Measurements from ENCODE around the gene SLC45A1. TPM values are rescaled to one million over a fixed set of nuclear protein-coding genes. Genes with fewer than 3 reads are reported as not detected.

Gene SLC45A1
- total RNA-seq, 1 experiment from 2014 or later, result 0.20 TPM

DNA sequence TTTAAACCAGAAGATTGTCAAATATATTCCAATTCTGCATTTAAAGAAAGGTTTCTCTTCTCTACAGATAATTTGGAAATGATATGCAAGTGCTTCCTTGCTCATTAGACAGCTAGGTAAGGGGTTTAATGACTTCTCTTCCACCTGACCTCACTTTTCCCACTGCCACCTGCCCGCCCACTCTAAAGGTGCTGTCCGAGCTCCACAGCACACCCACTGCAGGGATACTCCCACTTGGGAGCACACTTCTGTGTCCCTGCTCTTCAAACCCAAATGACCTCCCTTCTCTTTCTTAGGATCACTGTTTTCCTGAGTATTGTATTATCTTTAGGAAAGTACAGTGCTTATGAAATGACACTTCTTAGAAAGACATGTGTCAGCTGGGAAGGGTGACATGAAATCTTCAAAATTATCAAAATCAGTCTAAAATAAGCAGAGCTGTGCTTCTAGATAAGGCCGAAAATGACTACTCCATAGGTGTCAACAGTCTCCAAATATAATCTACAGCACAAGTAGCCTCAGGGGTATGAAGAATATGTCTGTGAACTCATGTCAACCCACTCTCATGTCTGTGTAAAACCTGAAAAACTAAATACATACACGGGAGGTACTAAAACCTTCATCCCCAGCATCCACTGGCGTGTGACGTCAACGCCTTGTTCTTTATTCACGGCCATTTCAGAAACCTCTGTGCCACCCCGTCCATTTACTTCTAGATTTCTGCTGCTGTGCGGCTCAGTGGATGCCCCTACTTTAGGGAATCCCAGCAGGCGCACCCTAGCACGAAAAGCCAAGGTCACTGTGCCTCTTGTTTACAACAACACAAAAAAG is 71.0 kb downstream of the SLC45A1 start:
- Histone ChIP-seq H3K27me3 (ENCODE audit: insufficient read depth, low read depth) (no peaks in the 10 kb centered on the region), H3K79me2 (ENCODE audit: low read depth) (peaks cover 17% of the 10 kb centered on the region), H3K4me1 (replicated peaks; ENCODE audit: insufficient read depth) (peaks cover 22% of the 10 kb centered on the region), H4K20me1 (ENCODE audit: insufficient read depth) (no peaks in the 10 kb centered on the region; the same call in 1 of the 2 replicates), H3K27ac (no peak overlapping the region), H2AFZ (no peak overlapping the region), H3K36me3 (ENCODE audit: low read depth) (peaks cover 4% of the 10 kb centered on the region; the same call in 1 of the 2 replicates), H3K4me2 (no peak overlapping the region), H3K4me3 (no peak overlapping the region), H3K9me2 (ENCODE audit: insufficient read depth) (no peaks in the 10 kb centered on the region), H3F3A (ENCODE audit: insufficient read depth, low read depth) (peaks cover 6% of the 10 kb centered on the region; the same call in 1 of the 2 replicates), H3K9me3 (ENCODE audit: insufficient read depth, low read depth) (no peaks in the 10 kb centered on the region)
- ChIA-PET POLR2A (ENCODE audit: unreplicated experiment) (no interaction called here), CTCF (no interaction called here)
- intact Hi-C loops (cut with micrococcal nuclease; ENCODE audit: unreplicated experiment), result no loop called here
- DNase-seq, result no peak
- TF ChIP-seq, protein P1, sequence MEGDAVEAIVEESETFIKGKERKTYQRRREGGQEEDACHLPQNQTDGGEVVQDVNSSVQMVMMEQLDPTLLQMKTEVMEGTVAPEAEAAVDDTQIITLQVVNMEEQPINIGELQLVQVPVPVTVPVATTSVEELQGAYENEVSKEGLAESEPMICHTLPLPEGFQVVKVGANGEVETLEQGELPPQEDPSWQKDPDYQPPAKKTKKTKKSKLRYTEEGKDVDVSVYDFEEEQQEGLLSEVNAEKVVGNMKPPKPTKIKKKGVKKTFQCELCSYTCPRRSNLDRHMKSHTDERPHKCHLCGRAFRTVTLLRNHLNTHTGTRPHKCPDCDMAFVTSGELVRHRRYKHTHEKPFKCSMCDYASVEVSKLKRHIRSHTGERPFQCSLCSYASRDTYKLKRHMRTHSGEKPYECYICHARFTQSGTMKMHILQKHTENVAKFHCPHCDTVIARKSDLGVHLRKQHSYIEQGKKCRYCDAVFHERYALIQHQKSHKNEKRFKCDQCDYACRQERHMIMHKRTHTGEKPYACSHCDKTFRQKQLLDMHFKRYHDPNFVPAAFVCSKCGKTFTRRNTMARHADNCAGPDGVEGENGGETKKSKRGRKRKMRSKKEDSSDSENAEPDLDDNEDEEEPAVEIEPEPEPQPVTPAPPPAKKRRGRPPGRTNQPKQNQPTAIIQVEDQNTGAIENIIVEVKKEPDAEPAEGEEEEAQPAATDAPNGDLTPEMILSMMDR (conservative IDR thresholded peaks at IDR 0.05), result no peak
- no peak for TF ChIP-seq EZH2 (IDR thresholded peaks at IDR 0.05; ENCODE audit: low read depth)
- no TSS peak for BruUV-seq (replicated peaks)

DNA sequence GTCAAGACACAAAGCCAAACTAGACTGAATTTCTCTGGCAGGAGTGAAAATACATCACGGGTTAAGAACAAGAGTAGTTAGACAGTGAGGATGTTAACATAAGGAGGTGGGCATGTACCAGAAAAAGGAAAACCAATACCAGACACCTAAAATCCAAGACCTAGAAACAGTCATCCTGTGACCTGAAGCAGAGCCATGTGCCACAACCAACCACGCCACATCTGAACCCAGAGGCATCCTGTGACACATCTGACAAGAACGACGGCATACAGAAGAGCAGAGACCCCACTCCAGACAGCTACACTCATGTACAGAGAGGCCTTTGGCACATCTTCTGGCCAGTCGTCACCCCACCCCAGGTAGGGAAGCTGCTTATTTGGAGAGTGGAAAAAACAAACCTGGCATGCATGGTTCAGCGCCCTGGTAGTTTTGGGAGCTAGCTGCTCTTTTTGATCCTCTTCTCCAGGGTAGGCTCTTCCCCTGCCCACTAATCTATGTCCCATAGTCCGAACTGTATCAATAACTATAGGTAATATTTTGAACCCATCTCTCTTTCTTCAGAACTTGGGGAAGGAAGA is 72.1 kb downstream of the SLC45A1 start:
- Histone ChIP-seq H3F3A (ENCODE audit: insufficient read depth, low read depth) (peaks cover 17% of the 10 kb centered on the region), H3K36me3 (ENCODE audit: low read depth) (peaks cover 4% of the 10 kb centered on the region; the same call in 1 of the 2 replicates), H3K4me2 (no peak overlapping the region), H2AFZ (no peak overlapping the region), H3K9me2 (ENCODE audit: insufficient read depth) (no peaks in the 10 kb centered on the region), H3K27ac (no peak overlapping the region), H3K79me2 (ENCODE audit: low read depth) (peaks cover 22% of the 10 kb centered on the region), H3K27me3 (ENCODE audit: insufficient read depth, low read depth) (no peaks in the 10 kb centered on the region), H4K20me1 (ENCODE audit: insufficient read depth) (no peaks in the 10 kb centered on the region; the same call in 1 of the 2 replicates), H3K4me1 (replicated peaks; ENCODE audit: insufficient read depth) (peaks cover 31% of the 10 kb centered on the region), H3K9me3 (ENCODE audit: insufficient read depth, low read depth) (no peaks in the 10 kb centered on the region), H3K4me3 (no peak overlapping the region)
- intact Hi-C loops (cut with micrococcal nuclease; ENCODE audit: unreplicated experiment), result no loop called here
- no peak for DNase-seq
- no TSS peak for BruUV-seq (replicated peaks)
- ChIA-PET CTCF (no interaction called here), POLR2A (ENCODE audit: unreplicated experiment) (no interaction called here)
- no peak for TF ChIP-seq EZH2 (IDR thresholded peaks at IDR 0.05; ENCODE audit: low read depth)
- TF ChIP-seq, protein P1 (conservative IDR thresholded peaks at IDR 0.05), result no peak

DNA sequence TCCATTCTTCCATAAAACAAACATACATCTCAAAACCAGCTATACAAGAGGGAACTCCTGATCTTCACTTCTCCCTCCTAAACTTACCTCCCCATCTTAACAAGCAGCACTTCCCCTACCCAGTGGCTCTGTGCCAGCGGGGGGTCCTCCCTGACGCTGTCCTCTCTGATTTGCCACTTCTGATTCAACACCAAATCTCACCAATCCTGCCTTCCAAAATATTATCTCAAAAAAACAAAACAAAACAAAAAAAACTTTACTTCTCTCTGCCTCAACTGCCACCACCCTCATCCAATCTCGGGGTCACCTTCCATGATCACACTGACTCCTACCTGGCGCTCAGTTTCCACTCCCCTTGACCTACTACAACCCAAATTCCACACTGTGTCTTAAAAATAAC is 72.8 kb downstream of the SLC45A1 start:
- Histone ChIP-seq H3K4me3 (no peak overlapping the region), H3F3A (ENCODE audit: insufficient read depth, low read depth) (peaks cover 23% of the 10 kb centered on the region), H3K4me1 (replicated peaks; ENCODE audit: insufficient read depth) (peaks cover 37% of the 10 kb centered on the region), H2AFZ (no peak overlapping the region), H3K27ac (no peak overlapping the region), H3K9me3 (ENCODE audit: insufficient read depth, low read depth) (no peaks in the 10 kb centered on the region), H3K9me2 (ENCODE audit: insufficient read depth) (no peaks in the 10 kb centered on the region), H3K27me3 (ENCODE audit: insufficient read depth, low read depth) (no peaks in the 10 kb centered on the region), H3K79me2 (ENCODE audit: low read depth) (peaks cover 22% of the 10 kb centered on the region), H3K4me2 (no peak overlapping the region), H3K36me3 (ENCODE audit: low read depth) (peaks cover 7% of the 10 kb centered on the region; the same call in 1 of the 2 replicates), H4K20me1 (ENCODE audit: insufficient read depth) (no peaks in the 10 kb centered on the region)
- ChIA-PET POLR2A (ENCODE audit: unreplicated experiment) (no interaction called here), CTCF (no interaction called here)
- intact Hi-C loops (cut with micrococcal nuclease; ENCODE audit: unreplicated experiment), result no loop called here
- no peak for DNase-seq
- BruUV-seq (replicated peaks), result no TSS peak
- no peak for TF ChIP-seq EZH2 (IDR thresholded peaks at IDR 0.05; ENCODE audit: low read depth)
- TF ChIP-seq, protein P1 (conservative IDR thresholded peaks at IDR 0.05), result no peak

All from PC-9 (cell line).